ENCODE data around the gene ZDHHC16. TPM values are rescaled to one million over a fixed set of nuclear protein-coding genes. Genes with fewer than 3 reads are reported as not detected.
A peak's percentile ranks its signal among the peaks of the same experiment; 100 is the strongest.

ZDHHC16 gene
- total and polyA plus RNA-seq, 2 experiments from 2014 or later, result 30.8 to 85.5 TPM

GRCh38 chr10:97442277-97442676, 3.7 kb upstream of the ZDHHC16 start:
- Histone ChIP-seq H3K4me1 (ENCODE audit: low read depth) (peaks cover 8% of the 10 kb centered on the region), H3K27me3 (no peaks in the 10 kb centered on the region), H3K27ac (no peak overlapping the region), H3K9me3 (ENCODE audit: low read depth) (no peaks in the 10 kb centered on the region), H3K36me3 (peaks cover 16% of the 10 kb centered on the region), H3K4me3 (no peak overlapping the region)
- no peak for DNase-seq (ENCODE audit: low read depth in 1 of 2, low spot score in 1 of 2)
- no peak for TF ChIP-seq CTCF (IDR thresholded peaks at IDR 0.05; ENCODE audit: low read depth, low read length)

DNA sequence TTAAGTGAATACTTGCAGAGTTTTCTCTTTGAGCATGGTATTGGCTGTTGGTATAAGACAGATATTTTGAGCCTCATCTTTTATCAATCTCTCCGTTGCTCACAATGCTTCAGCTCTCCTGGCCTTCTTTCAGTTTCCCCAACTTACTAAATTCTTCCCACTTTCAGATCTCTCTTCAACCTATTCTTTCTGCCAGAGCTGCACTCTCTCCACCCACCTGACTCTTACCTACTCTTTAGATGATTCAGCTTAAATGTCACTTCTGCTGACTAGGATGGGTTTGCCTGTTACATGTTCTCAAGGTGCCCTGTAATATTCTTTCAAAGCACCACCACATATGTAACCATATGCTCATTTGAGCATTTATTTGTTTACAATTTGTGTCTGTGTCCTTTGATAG, 1.8 kb upstream of the ZDHHC16 start:
- Histone ChIP-seq H3K4me1 (ENCODE audit: low read depth) (peaks cover 8% of the 10 kb centered on the region), H3K4me3 (no peak overlapping the region)
- DNase-seq (ENCODE audit: low read depth in 1 of 2, low spot score in 1 of 2), result no peak

DNA sequence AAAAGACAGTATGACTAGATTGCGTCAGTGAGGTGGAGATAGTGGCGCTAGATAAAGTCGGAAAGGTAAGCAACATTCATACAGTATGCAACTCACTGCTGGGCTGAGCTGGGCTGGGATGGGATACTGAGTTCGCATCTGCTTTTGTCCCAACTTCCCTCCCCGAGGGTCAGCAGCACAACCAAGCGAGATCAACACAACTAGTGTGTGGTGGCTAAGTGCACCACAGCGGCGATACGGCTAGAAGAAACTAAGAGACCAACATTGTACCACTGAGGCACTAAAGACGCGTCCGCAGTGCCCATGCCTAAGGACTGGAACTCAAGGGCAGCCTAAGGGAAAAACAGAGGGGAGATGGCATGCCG, 636 bp upstream of the ZDHHC16 start:
- Histone ChIP-seq H3K27ac (no peak overlapping the region), H3K27me3 (no peaks in the 10 kb centered on the region), H3K9me3 (ENCODE audit: low read depth) (no peaks in the 10 kb centered on the region), H3K36me3 (peaks cover 6% of the 10 kb centered on the region), H3K4me3 (peak overlapping the region; percentile 57), H3K4me1 (ENCODE audit: low read depth) (peaks cover 8% of the 10 kb centered on the region)
- no peak for TF ChIP-seq CTCF (IDR thresholded peaks at IDR 0.05; ENCODE audit: low read depth, low read length)
- no peak for DNase-seq (ENCODE audit: low read depth in 1 of 2, low spot score in 1 of 2)

More for the DNA sequence above, 1.8 kb upstream of the ZDHHC16 start:
- peaks cover 6% of the 10 kb centered on the region for H3K36me3 ChIP-seq
- H3K27me3 ChIP-seq, result no peaks in the 10 kb centered on the region
- no peaks in the 10 kb centered on the region for H3K9me3 ChIP-seq (ENCODE audit: low read depth)
- no peak overlapping the region for H3K27ac ChIP-seq
- no peak for TF ChIP-seq CTCF (IDR thresholded peaks at IDR 0.05; ENCODE audit: low read depth, low read length)

- Histone ChIP-seq H3K27me3 (no peaks in the 10 kb centered on the region), H3K4me1 (ENCODE audit: low read depth) (peaks cover 11% of the 10 kb centered on the region), H3K36me3 (peaks cover 11% of the 10 kb centered on the region), H3K27ac (no peak overlapping the region), H3K9me3 (ENCODE audit: low read depth) (no peaks in the 10 kb centered on the region), H3K4me3 (no peak overlapping the region)
- no peak for TF ChIP-seq CTCF (IDR thresholded peaks at IDR 0.05; ENCODE audit: low read depth, low read length)
- DNase-seq (ENCODE audit: low read depth in 1 of 2, low spot score in 1 of 2), result no peak
Measured at GRCh38 chr10:97450828-97451227, 4.9 kb downstream of the ZDHHC16 start.

GRCh38 chr10:97451605-97452004, 5.6 kb downstream of the ZDHHC16 start:
- no peaks in the 10 kb centered on the region for H3K27me3 ChIP-seq
- H3K4me3 ChIP-seq, result no peak overlapping the region
- DNase-seq (ENCODE audit: low read depth in 1 of 2, low spot score in 1 of 2), result no peak
- H3K36me3 ChIP-seq, result peaks cover 15% of the 10 kb centered on the region
- no peak for TF ChIP-seq CTCF (IDR thresholded peaks at IDR 0.05; ENCODE audit: low read depth, low read length)
- peaks cover 11% of the 10 kb centered on the region for H3K4me1 ChIP-seq (ENCODE audit: low read depth)
- H3K27ac ChIP-seq, result no peak overlapping the region
- H3K9me3 ChIP-seq (ENCODE audit: low read depth), result no peaks in the 10 kb centered on the region

DNA sequence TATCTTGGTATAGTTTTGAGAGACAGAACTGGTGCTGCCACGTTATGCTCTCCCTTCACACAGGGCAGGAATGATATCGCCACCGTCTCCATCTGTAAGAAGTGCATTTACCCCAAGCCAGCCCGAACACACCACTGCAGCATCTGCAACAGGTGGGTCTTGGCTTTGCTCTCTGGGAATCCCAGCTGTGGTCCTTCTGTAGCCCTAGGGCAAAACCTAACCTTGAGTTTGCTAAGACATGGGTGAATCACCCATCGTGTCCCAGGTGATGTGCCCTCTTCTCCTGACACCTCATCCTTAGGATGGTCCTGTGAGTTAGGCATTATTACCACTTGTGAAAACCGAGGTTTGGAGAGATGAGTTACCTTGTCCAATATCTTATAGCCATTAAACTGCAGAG, 6.4 kb downstream of the ZDHHC16 start:
- TF ChIP-seq CTCF (IDR thresholded peaks at IDR 0.05; ENCODE audit: low read depth, low read length), result no peak
- no peak overlapping the region for H3K4me3 ChIP-seq
- H3K9me3 ChIP-seq (ENCODE audit: low read depth), result no peaks in the 10 kb centered on the region
- no peaks in the 10 kb centered on the region for H3K27me3 ChIP-seq
- DNase-seq (ENCODE audit: low read depth in 1 of 2, low spot score in 1 of 2), result no peak
- H3K36me3 ChIP-seq, result peaks cover 15% of the 10 kb centered on the region
- H3K4me1 ChIP-seq (ENCODE audit: low read depth), result peaks cover 12% of the 10 kb centered on the region
- H3K27ac ChIP-seq, result no peak overlapping the region

Measured in cardiac muscle cell (in vitro differentiated cells and primary cell).